Measurements from ENCODE around the gene PKMYT1. TPM values are rescaled to one million over a fixed set of nuclear protein-coding genes. Genes with fewer than 3 reads are reported as not detected.
A peak's percentile ranks its signal among the peaks of the same experiment; 100 is the strongest.

PKMYT1 gene
- total and polyA plus RNA-seq, 3 donors from 2014 or later: 76.4 to 146 (median 119) TPM

DNA sequence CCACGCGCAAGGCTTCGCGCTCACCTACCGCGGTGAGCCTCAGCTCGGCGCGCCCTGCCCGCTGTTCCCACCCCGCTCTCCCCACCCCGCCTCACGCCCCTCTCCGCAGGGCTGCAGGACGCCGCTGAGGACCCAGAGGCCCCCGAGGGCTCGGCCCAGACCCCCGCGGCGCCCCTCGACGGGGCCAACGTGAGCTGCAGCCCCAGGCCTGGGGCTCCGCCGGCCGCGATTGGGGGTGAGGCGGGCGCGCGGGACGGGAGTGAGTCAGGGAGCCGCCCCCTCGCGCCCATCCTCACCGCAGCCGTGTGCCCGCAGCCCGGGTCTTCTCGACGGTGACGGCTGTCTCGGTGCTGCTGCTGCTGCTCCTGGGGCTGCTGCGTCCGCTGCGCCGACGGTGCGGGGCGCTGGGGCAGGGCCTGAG lies 13.0 kb downstream of the PKMYT1 start:
- 17 to 20% methylated on average over 2 to 20 of the region's 51 CpGs for WGBS, 2 donors
- Histone ChIP-seq H3K9me3 (no peaks in the 10 kb centered on the region), H3K27me3 (no peaks in the 10 kb centered on the region), H3K4me1 (peaks cover 29% of the 10 kb centered on the region), H3K4me3 (peak overlapping the region in 1 of 2 donors; percentile 15), H3K27ac (no peak overlapping the region), H3K36me3 (ENCODE audit: low read depth, missing control alignments) (no peaks in the 10 kb centered on the region)
- no peak for TF ChIP-seq POLR2A (IDR thresholded peaks at IDR 0.05)
- TF ChIP-seq, protein P1, sequence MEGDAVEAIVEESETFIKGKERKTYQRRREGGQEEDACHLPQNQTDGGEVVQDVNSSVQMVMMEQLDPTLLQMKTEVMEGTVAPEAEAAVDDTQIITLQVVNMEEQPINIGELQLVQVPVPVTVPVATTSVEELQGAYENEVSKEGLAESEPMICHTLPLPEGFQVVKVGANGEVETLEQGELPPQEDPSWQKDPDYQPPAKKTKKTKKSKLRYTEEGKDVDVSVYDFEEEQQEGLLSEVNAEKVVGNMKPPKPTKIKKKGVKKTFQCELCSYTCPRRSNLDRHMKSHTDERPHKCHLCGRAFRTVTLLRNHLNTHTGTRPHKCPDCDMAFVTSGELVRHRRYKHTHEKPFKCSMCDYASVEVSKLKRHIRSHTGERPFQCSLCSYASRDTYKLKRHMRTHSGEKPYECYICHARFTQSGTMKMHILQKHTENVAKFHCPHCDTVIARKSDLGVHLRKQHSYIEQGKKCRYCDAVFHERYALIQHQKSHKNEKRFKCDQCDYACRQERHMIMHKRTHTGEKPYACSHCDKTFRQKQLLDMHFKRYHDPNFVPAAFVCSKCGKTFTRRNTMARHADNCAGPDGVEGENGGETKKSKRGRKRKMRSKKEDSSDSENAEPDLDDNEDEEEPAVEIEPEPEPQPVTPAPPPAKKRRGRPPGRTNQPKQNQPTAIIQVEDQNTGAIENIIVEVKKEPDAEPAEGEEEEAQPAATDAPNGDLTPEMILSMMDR (IDR thresholded peaks at IDR 0.05): no peak
- intact Hi-C loops (cut with DNase I; ENCODE audit: low total_unique reads): no loop called here
- no peak for DNase-seq

DNA sequence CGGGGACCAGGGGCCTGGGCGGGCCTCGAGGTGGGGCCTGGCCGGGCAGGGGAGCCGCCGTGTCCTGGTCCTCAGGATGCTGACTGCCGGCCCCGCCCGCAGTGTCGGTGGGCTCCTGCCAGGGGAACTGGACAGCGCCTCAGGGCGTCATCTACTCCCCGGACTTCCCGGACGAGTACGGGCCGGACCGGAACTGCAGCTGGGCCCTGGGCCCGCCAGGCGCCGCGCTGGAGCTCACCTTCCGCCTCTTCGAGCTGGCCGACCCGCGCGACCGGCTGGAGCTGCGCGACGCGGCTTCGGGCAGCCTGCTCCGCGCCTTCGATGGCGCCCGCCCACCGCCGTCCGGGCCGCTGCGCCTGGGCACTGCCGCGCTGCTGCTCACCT lies 13.4 kb downstream of the PKMYT1 start:
- TF ChIP-seq POLR2A (IDR thresholded peaks at IDR 0.05): no peak
- TF ChIP-seq, protein P1 (IDR thresholded peaks at IDR 0.05): no peak
- DNase-seq: no peak
- H3K4me1 ChIP-seq: peaks cover 29% of the 10 kb centered on the region
- H3K27ac ChIP-seq: no peak overlapping the region
- H3K27me3 ChIP-seq: no peaks in the 10 kb centered on the region
- 0% methylated on average over 12 of the region's 46 CpGs; no CpG with 5 or more reads in 1 of the 2 donors for WGBS, 2 donors
- H3K36me3 ChIP-seq (ENCODE audit: low read depth, missing control alignments): no peaks in the 10 kb centered on the region
- H3K9me3 ChIP-seq: no peaks in the 10 kb centered on the region
- H3K4me3 ChIP-seq: peak overlapping the region in 1 of 2 donors; percentile 15
- intact Hi-C loops (cut with DNase I; ENCODE audit: low total_unique reads): no loop called here

DNA sequence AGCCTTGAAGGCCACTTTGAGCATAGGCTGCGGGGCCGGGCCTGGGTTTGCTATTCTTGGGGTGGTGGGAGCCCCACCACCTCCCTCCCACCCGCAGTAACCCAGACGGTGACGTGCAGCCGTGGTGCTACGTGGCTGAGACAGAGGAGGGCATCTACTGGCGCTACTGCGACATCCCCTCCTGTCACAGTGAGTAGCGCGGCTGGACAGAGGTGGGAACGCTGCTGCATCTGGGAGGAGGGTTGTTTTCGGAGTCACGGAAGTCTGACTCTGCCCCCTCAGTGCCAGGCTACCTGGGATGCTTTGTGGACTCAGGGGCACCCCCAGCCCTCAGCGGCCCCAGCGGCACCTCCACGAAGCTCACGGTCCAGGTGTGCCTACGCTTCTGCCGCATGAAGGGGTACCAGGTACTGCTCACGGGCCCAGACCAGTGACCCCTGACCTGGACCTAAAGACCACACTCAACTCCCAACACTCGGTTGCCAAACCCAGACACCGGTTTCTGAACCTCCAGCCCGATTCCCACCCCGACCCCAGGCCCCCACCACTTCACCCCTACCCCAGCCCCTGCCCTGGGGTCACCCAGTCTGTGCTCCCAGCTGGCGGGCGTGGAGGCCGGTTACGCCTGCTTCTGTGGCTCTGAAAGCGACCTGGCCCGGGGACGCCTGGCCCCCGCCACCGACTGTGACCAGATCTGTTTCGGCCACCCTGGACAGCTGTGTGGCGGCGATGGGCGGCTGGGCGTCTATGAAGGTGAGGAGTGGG lies 14.0 kb downstream of the PKMYT1 start:
- no peak for DNase-seq
- no peaks in the 10 kb centered on the region for H3K27me3 ChIP-seq
- no peaks in the 10 kb centered on the region for H3K36me3 ChIP-seq (ENCODE audit: low read depth, missing control alignments)
- intact Hi-C loops (cut with DNase I; ENCODE audit: low total_unique reads): no loop called here
- 25 to 42% methylated on average over 16 to 25 of the region's 39 CpGs for WGBS, 2 donors
- H3K27ac ChIP-seq: no peak overlapping the region
- no peak overlapping the region for H3K4me3 ChIP-seq
- H3K9me3 ChIP-seq: no peaks in the 10 kb centered on the region
- H3K4me1 ChIP-seq: peaks cover 29% of the 10 kb centered on the region
- TF ChIP-seq, protein P1 (IDR thresholded peaks at IDR 0.05): no peak

DNA sequence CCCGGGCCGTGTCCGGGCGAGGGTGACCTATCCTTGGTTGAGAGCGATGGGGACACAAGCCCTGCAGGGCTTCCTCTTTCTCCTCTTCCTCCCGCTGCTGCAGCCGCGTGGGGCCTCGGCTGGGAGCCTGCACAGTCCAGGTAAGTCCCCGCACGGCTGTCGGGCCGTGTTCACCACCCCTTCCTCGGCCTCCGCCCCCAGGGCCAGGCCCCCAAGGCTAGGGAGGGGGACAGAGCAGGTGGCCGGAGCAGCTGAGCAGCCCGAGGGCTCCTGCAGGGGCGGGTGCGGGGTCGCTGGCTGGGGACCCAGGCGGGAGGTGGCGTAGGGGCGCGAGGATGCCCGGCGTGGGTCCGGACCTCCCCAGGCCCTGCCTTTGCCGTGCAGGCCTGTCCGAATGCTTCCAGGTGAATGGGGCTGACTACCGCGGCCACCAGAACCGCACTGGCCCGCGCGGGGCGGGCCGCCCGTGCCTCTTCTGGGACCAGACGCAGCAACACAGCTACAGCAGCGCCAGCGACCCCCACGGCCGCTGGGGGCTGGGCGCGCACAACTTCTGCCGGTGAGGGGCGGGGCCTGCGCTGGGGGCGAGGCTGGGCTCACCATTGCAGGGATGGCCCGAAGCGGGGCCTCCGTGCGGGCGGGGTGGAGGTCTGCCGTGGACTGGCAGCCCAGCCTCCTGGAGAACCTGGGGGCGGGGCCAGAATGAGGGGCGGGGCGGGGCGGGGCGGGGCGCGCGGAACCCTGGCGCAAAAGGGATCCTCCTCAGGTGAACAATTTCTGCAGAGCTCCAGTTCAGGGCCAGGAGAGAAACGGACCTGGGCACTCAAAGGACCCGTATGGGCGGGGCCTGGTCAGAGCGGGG lies 15.5 kb downstream of the PKMYT1 start:
- H3K36me3 ChIP-seq (ENCODE audit: low read depth, missing control alignments): no peaks in the 10 kb centered on the region
- no peak for TF ChIP-seq POLR2A (IDR thresholded peaks at IDR 0.05)
- TF ChIP-seq, protein P1 (IDR thresholded peaks at IDR 0.05): no peak
- peak overlapping the region; percentile 6 to 38 for H3K4me3 ChIP-seq
- 1 to 3% methylated on average over 11 to 53 of the region's 68 CpGs for WGBS, 2 donors
- intact Hi-C loops (cut with DNase I; ENCODE audit: low total_unique reads): no loop called here
- H3K27me3 ChIP-seq: no peaks in the 10 kb centered on the region
- peak; percentile 56 for DNase-seq
- no peak overlapping the region for H3K27ac ChIP-seq
- H3K9me3 ChIP-seq: no peaks in the 10 kb centered on the region
- peaks cover 21% of the 10 kb centered on the region for H3K4me1 ChIP-seq

Data from testis (tissue), 3 donors.